Fibroblast of the aortic adventitia (primary cell): ENCODE measurements around the gene GPD2. TPM values are rescaled to one million over a fixed set of nuclear protein-coding genes. Genes with fewer than 3 reads are reported as not detected.
"Not testable (repeated sequence)": the region's sequence is repeated elsewhere in the genome, so short reads cannot be mapped to it uniquely, and the experiment has no call there.

Experiments used
- DNase-seq: peaks from one replicate; pipeline ENCODE4 v3.0.0-alpha.2; 2010; ENCODE audit warnings: low read depth
- H3K4me3 ChIP-seq: 2 replicates; pipeline ENCODE4 v1.5.1; 2011; ENCODE audit warnings: low read depth, mild to moderate bottlenecking, control low read depth, low read length, moderate library complexity
- CTCF ChIP-seq: IDR thresholded peaks from 2 replicates; pipeline ENCODE4 v1.5.1; 2011; ENCODE audit warnings: mild to moderate bottlenecking, low read length, control low read depth, inconsistent platforms; ENCODE audit not compliant: insufficient read depth
- total RNA-seq: library from RNA; depleted of rRNA; stranded (reverse); fragments of >200 nt; gene quantifications from 2 replicates; pipeline ENCODE4 v1.2.3, GENCODE V29; 2012; ENCODE audit warnings: low replicate concordance

The GPD2 gene
- total RNA-seq, 1 donor: 89.7 TPM

GRCh38 chr2:156517419-156517818 lies 81.2 kb downstream of the GPD2 start:
- DNase-seq: no peak
- TF ChIP-seq CTCF: no peak
- no peak overlapping the region for H3K4me3 ChIP-seq

- no peak for DNase-seq
- no peak overlapping the region for H3K4me3 ChIP-seq
- no peak for TF ChIP-seq CTCF
Measured at GRCh38 chr2:156518138-156518537, 82.0 kb downstream of the GPD2 start.

GRCh38 chr2:156522864-156523440 lies 86.8 kb downstream of the GPD2 start:
- TF ChIP-seq CTCF: no peak
- no peak overlapping the region for H3K4me3 ChIP-seq
- no peak for DNase-seq

GRCh38 chr2:156526950-156527636 lies 90.9 kb downstream of the GPD2 start:
- H3K4me3 ChIP-seq: no peak overlapping the region
- TF ChIP-seq CTCF: no peak
- no peak for DNase-seq

- DNase-seq, H3K4me3 ChIP-seq: not testable (repeated sequence)
Measured at GRCh38 chr2:156528583-156528982, 92.4 kb downstream of the GPD2 start.

GRCh38 chr2:156532989-156533388 lies 96.8 kb downstream of the GPD2 start:
- no peak for TF ChIP-seq CTCF
- no peak for DNase-seq

GRCh38 chr2:156536534-156536933 lies 100.4 kb downstream of the GPD2 start:
- no peak overlapping the region for H3K4me3 ChIP-seq
- no peak for DNase-seq
- no peak for TF ChIP-seq CTCF

More at GRCh38 chr2:156532989-156533388, 96.8 kb downstream of the GPD2 start:
- H3K4me3 ChIP-seq: no peak overlapping the region
